Heart right ventricle (tissue), 16 donors: ENCODE data around the gene PACS2. TPM values are rescaled to one million over a fixed set of nuclear protein-coding genes. Genes with fewer than 3 reads are reported as not detected.

Experiments used
- ATAC-seq, 8 donors: fragments of 200-7000 bp; cut with Tn5 transposase; one replicate each; pipeline ENCODE4 v1.9.1; 2020; ENCODE audit warnings: mild to moderate bottlenecking in 8 of 8, moderate library complexity in 8 of 8, moderate number of reproducible peaks in 1 of 8
- DNase-seq, 2 donors: peaks; one replicate each; pipeline ENCODE4 v3.0.0-alpha.2; 2020
- H3K27ac ChIP-seq, 10 donors: fragments of 200-600 bp; sonication (generic) in 2 of 10; one replicate each; pipeline versions ENCODE4 v1.5.0 to v1.8.0; 2020 to 2022; ENCODE audit warnings: mild to moderate bottlenecking in 3 of 10
- H3K27me3 ChIP-seq, 7 donors: fragments of 200-600 bp; one replicate each; pipeline ENCODE4 v1.8.0; 2021 to 2022; ENCODE audit warnings: mild to moderate bottlenecking in 2 of 7
- H3K36me3 ChIP-seq, 9 donors: fragments of 200-600 bp; sonication (generic) in 1 of 9; one replicate each; pipeline versions ENCODE4 v1.5.0 to v1.8.0; 2020 to 2022; ENCODE audit warnings: mild to moderate bottlenecking in 2 of 9
- H3K4me1 ChIP-seq, 9 donors: fragments of 200-600 bp; sonication (generic) in 1 of 9; one replicate each; pipeline versions ENCODE4 v1.5.0 to v1.8.0; 2020 to 2022; ENCODE audit warnings: mild to moderate bottlenecking in 4 of 9
- H3K4me3 ChIP-seq, 10 donors: fragments of 200-600 bp; sonication (generic) in 2 of 10; one replicate each; pipeline versions ENCODE4 v1.5.0 to v1.8.0; 2020 to 2022; ENCODE audit warnings: mild to moderate bottlenecking in 7 of 10, moderate library complexity in 2 of 10
- H3K9me3 ChIP-seq, 11 donors: fragments of 200-600 bp in 10 of 11; sonication (generic) in 2 of 11; one replicate each; pipeline versions ENCODE4 v1.5.0 to v1.8.0; 2013 to 2022; ENCODE audit warnings: mild to moderate bottlenecking in 2 of 11, control low read depth in 1 of 11, moderate library complexity in 1 of 11
- CTCF ChIP-seq, 9 donors: fragments of 200-600 bp; sonication (generic) in 2 of 9; IDR thresholded peaks; one replicate each; pipeline versions ENCODE4 v1.5.0 to v1.8.0; 2021 to 2022; ENCODE audit warnings: antibody characterized with exemption in 9 of 9, mild to moderate bottlenecking in 5 of 9, moderate library complexity in 1 of 9
- WGBS, 2 donors: extraction: QIAGEN DNeasy Blood & Tissue Kit; methylation state at CpG; one replicate each; pipeline ENCODE4 v1.1.7; 2013; ENCODE audit warnings: inconsistent platforms in 1 of 2; 5-methylcytosine and 5-hydroxymethylcytosine counted together
- intact Hi-C, 10 donors: fragments of 100-400 bp; cut with DNase I; formaldehyde crosslinking; loops; one replicate each; pipeline versions ENCODE4 v1.11.1 to v1.14.2; 2022
- polyA plus RNA-seq, 2 donors: library from polyadenylated mRNA; stranded (reverse); fragments of 200-250 nt; gene quantifications; one replicate each; pipeline ENCODE4 v1.2.3, GENCODE V29; 2013
- total RNA-seq, 10 donors: library from RNA; stranded (reverse); fragmentation: NEBNext Ultra II Directional in 3 of 10; extraction: Animal tissue kit (Norgen Biotek cat#: 25700) in 3 of 10; gene quantifications; one replicate each; pipeline versions ENCODE4 v1.2.1 to v1.2.4, GENCODE V29; 2021 to 2023
- donor health status: Arrhythmogenic right ventricular cardiomyopathy.
- donor health status: ischemic (EF 13 %, LVEDD 7.1; RV severe dilation, severe dysfunction).
- donor health status: healthy with polysubstance abuse.
- donor health status: DM: no; HTN: yes; CAD: no.
- donor health status: DM: no; HTN: no; CAD: no.
- donor health status: ischemic (EF 25% LVEDD 6.9; RV normal size, moderate dysfunction).
- donor health status: ischemic (EF 25% LVEDD 5.7; RV mildly dilated, moderate dysfunction).
- donor health status: healthy.
- donor health status: DM: yes; HTN: yes; CAD: no.
- donor health status: Ischemic cardiomyopathy.
- donor health status: ischemic (EF 35%, LVEDD 5.7; RV mildly dilated, moderate dysfunction).
- donor health status: nonischemic (EF 11% LVEDD 7.7; RV severe dilation, severe dysfunction).
- donor health status: DM: yes; HTN: yes; CAD: no.
- donor health status: PGD.
- donor health status: ischemic (EF 29% LVEDD 5.4; RV normal size, mild dysfunction).
- donor health status: nonischemic (EF 23%, LVEDD 6.1; RV moderate dilation, normal function).

PACS2 gene
- total and polyA plus RNA-seq, 12 donors: 41.8 to 123 (median 54.6) TPM

- Histone ChIP-seq H3K4me3 (no peak overlapping the region), H3K27ac (no peak overlapping the region), H3K9me3 (peaks cover 0 to 15% (median 0%) of the 10 kb centered on the region in 11 donors), H3K27me3 (no peaks in the 10 kb centered on the region), H3K36me3 (peaks cover 0 to 25% (median 0%) of the 10 kb centered on the region in 9 donors), H3K4me1 (peaks cover 0 to 31% (median 18%) of the 10 kb centered on the region in 9 donors)
- intact Hi-C loops: loop anchor here in 1 of 10 donors (5.0 kb wide), 1 partner anchor 145 kb away; no protein-coding TSS in a partner anchor
- ATAC-seq: no peak
- 88 to 90% methylated on average over 18 of the region's 18 CpGs for WGBS, 2 donors
- DNase-seq: no peak
- TF ChIP-seq CTCF (IDR thresholded peaks at IDR 0.05): no peak
Observed at GRCh38 chr14:105346876-105347586, 32.5 kb downstream of the PACS2 start.

- TF ChIP-seq CTCF (IDR thresholded peaks at IDR 0.05): no peak
- DNase-seq (no peak), ATAC-seq (no peak)
- intact Hi-C loops: loop anchor here in 1 of 10 donors (5.0 kb wide), 1 partner anchor 145 kb away; no protein-coding TSS in a partner anchor
- peaks cover 0 to 25% (median 0%) of the 10 kb centered on the region in 9 donors for H3K36me3 ChIP-seq
- no peaks in the 10 kb centered on the region for H3K27me3 ChIP-seq
- 87 to 89% methylated on average over 8 of the region's 8 CpGs for WGBS, 2 donors
- peaks cover 0 to 15% (median 0%) of the 10 kb centered on the region in 11 donors for H3K9me3 ChIP-seq
- H3K4me1 ChIP-seq: peaks cover 0 to 35% (median 20%) of the 10 kb centered on the region in 9 donors
- no peak overlapping the region for H3K4me3 ChIP-seq
- H3K27ac ChIP-seq: no peak overlapping the region
Observed at GRCh38 chr14:105347587-105347968, 33.0 kb downstream of the PACS2 start.

- WGBS, 2 donors: 78 to 82% methylated on average over 26 of the region's 26 CpGs
- intact Hi-C loops: loop anchor here in 1 of 10 donors (5.0 kb wide), 1 partner anchor 146 kb away; no protein-coding TSS in a partner anchor
- Histone ChIP-seq H3K9me3 (peaks cover 0 to 15% (median 0%) of the 10 kb centered on the region in 11 donors), H3K27me3 (no peaks in the 10 kb centered on the region), H3K4me1 (peaks cover 0 to 27% (median 13%) of the 10 kb centered on the region in 9 donors), H3K4me3 (no peak overlapping the region), H3K36me3 (peaks cover 0 to 25% (median 0%) of the 10 kb centered on the region in 9 donors), H3K27ac (no peak overlapping the region)
- ATAC-seq: peak in 1 of 8 donors; percentile 26
- TF ChIP-seq CTCF (IDR thresholded peaks at IDR 0.05): no peak
- DNase-seq: no peak
Observed at GRCh38 chr14:105348169-105348944, 33.8 kb downstream of the PACS2 start.
